ACC112 (cell line): Measurements from ENCODE around the gene OCA2.

ENCODE experiments used
- H2AFZ ChIP-seq: fragments of 200-600 bp; sonication (generic); one replicate; pipeline ENCODE4 v1.6.0; 2017; ENCODE audit warnings: antibody characterized with exemption, low read length; ENCODE audit not compliant: unreplicated experiment
- H3K27ac ChIP-seq: fragments of 200-600 bp; sonication (generic); 2 replicates; pipeline ENCODE4 v1.5.1; 2014; ENCODE audit warnings: low read depth, mild to moderate bottlenecking, antibody characterized with exemption, low read length, moderate library complexity
- H3K27me3 ChIP-seq: fragments of 200-600 bp; sonication (generic); 2 replicates; pipeline ENCODE4 v1.6.1; 2014; ENCODE audit warnings: mild to moderate bottlenecking, antibody characterized with exemption, low read length, moderate library complexity, mixed read lengths; ENCODE audit not compliant: insufficient read depth
- H3K36me3 ChIP-seq: fragments of 200-600 bp; sonication (generic); 2 replicates; pipeline ENCODE4 v1.6.1; 2016; ENCODE audit warnings: mild to moderate bottlenecking, antibody characterized with exemption, low read length, moderate library complexity, mixed read lengths; ENCODE audit not compliant: insufficient read depth
- H3K4me1 ChIP-seq: fragments of 200-600 bp; sonication (generic); one replicate; pipeline ENCODE4 v1.6.1; 2016; ENCODE audit warnings: low read length, mixed read lengths; ENCODE audit not compliant: insufficient read depth, unreplicated experiment, control insufficient read depth
- H3K4me3 ChIP-seq: fragments of 200-600 bp; sonication (generic); 2 replicates; pipeline ENCODE4 v1.5.1; 2014; ENCODE audit warnings: mild to moderate bottlenecking, low read depth, low read length
- H3K79me2 ChIP-seq: fragments of 200-600 bp; sonication (generic); one replicate; pipeline ENCODE4 v1.6.0; 2016; ENCODE audit warnings: low read length; ENCODE audit not compliant: control insufficient read depth, unreplicated experiment, insufficient read depth

The OCA2 gene

GRCh38 chr15:28002136-28002861, 96.8 kb downstream of the OCA2 start:
- no peaks in the 10 kb centered on the region for H3K36me3 ChIP-seq
- H3K4me1 ChIP-seq, result no peaks in the 10 kb centered on the region
- no peak overlapping the region for H3K4me3 ChIP-seq
- no peaks in the 10 kb centered on the region for H3K27me3 ChIP-seq
- no peak overlapping the region for H2AFZ ChIP-seq
- no peaks in the 10 kb centered on the region for H3K79me2 ChIP-seq
- no peak overlapping the region for H3K27ac ChIP-seq

GRCh38 chr15:28001641-28002040, 97.5 kb downstream of the OCA2 start:
- Histone ChIP-seq H3K36me3 (no peaks in the 10 kb centered on the region), H2AFZ (no peak overlapping the region), H3K79me2 (no peaks in the 10 kb centered on the region), H3K27ac (no peak overlapping the region), H3K4me3 (no peak overlapping the region), H3K27me3 (no peaks in the 10 kb centered on the region), H3K4me1 (no peaks in the 10 kb centered on the region)

GRCh38 chr15:27993996-27994780, 104.9 kb downstream of the OCA2 start:
- H3K4me3 ChIP-seq, result no peak overlapping the region
- H3K27me3 ChIP-seq, result no peaks in the 10 kb centered on the region
- no peaks in the 10 kb centered on the region for H3K36me3 ChIP-seq
- H3K27ac ChIP-seq, result no peak overlapping the region
- H3K4me1 ChIP-seq, result no peaks in the 10 kb centered on the region
- no peak overlapping the region for H2AFZ ChIP-seq
- no peaks in the 10 kb centered on the region for H3K79me2 ChIP-seq

- Histone ChIP-seq H3K27ac (no peak overlapping the region), H3K4me3 (no peak overlapping the region)
These were observed 105.6 kb downstream of the OCA2 start for GRCh38 chr15:27993544-27993943.

GRCh38 chr15:27990521-27991515, 108.3 kb downstream of the OCA2 start:
- no peak overlapping the region for H3K4me3 ChIP-seq
- no peaks in the 10 kb centered on the region for H3K4me1 ChIP-seq
- H3K27me3 ChIP-seq, result no peaks in the 10 kb centered on the region
- no peaks in the 10 kb centered on the region for H3K36me3 ChIP-seq
- no peaks in the 10 kb centered on the region for H3K79me2 ChIP-seq
- H3K27ac ChIP-seq, result no peak overlapping the region
- no peak overlapping the region for H2AFZ ChIP-seq

More at GRCh38 chr15:27993544-27993943, 105.6 kb downstream of the OCA2 start:
- Histone ChIP-seq H3K27me3 (no peaks in the 10 kb centered on the region), H3K4me1 (no peaks in the 10 kb centered on the region), H3K79me2 (no peaks in the 10 kb centered on the region), H2AFZ (no peak overlapping the region), H3K36me3 (no peaks in the 10 kb centered on the region)

GRCh38 chr15:27989838-27990237, 109.3 kb downstream of the OCA2 start:
- no peaks in the 10 kb centered on the region for H3K27me3 ChIP-seq
- no peaks in the 10 kb centered on the region for H3K36me3 ChIP-seq
- H2AFZ ChIP-seq, result no peak overlapping the region
- no peaks in the 10 kb centered on the region for H3K79me2 ChIP-seq
- no peak overlapping the region for H3K4me3 ChIP-seq
- no peak overlapping the region for H3K27ac ChIP-seq
- H3K4me1 ChIP-seq, result no peaks in the 10 kb centered on the region

GRCh38 chr15:27989427-27989826, 109.7 kb downstream of the OCA2 start:
- no peaks in the 10 kb centered on the region for H3K79me2 ChIP-seq
- H3K4me1 ChIP-seq, result no peaks in the 10 kb centered on the region
- no peaks in the 10 kb centered on the region for H3K27me3 ChIP-seq
- H2AFZ ChIP-seq, result no peak overlapping the region
- no peak overlapping the region for H3K27ac ChIP-seq
- no peak overlapping the region for H3K4me3 ChIP-seq
- no peaks in the 10 kb centered on the region for H3K36me3 ChIP-seq

- H3K36me3 ChIP-seq, result no peaks in the 10 kb centered on the region
- no peak overlapping the region for H3K27ac ChIP-seq
- H3K79me2 ChIP-seq, result no peaks in the 10 kb centered on the region
- H3K4me1 ChIP-seq, result no peaks in the 10 kb centered on the region
- H3K4me3 ChIP-seq, result no peak overlapping the region
- H2AFZ ChIP-seq, result no peak overlapping the region
- no peaks in the 10 kb centered on the region for H3K27me3 ChIP-seq
These were observed 114.0 kb downstream of the OCA2 start for GRCh38 chr15:27985099-27985498.

- H3K27me3 ChIP-seq, result no peaks in the 10 kb centered on the region
- no peaks in the 10 kb centered on the region for H3K79me2 ChIP-seq
- no peak overlapping the region for H3K4me3 ChIP-seq
- no peak overlapping the region for H3K27ac ChIP-seq
- H2AFZ ChIP-seq, result no peak overlapping the region
- H3K36me3 ChIP-seq, result no peaks in the 10 kb centered on the region
- H3K4me1 ChIP-seq, result no peaks in the 10 kb centered on the region
These were observed 115.6 kb downstream of the OCA2 start for GRCh38 chr15:27983496-27983895.

GRCh38 chr15:27977696-27978095, 121.4 kb downstream of the OCA2 start:
- no peaks in the 10 kb centered on the region for H3K4me1 ChIP-seq

More at GRCh38 chr15:27977696-27978095, 121.4 kb downstream of the OCA2 start:
- Histone ChIP-seq H3K79me2 (no peaks in the 10 kb centered on the region), H3K27ac (no peak overlapping the region), H3K27me3 (no peaks in the 10 kb centered on the region), H3K36me3 (no peaks in the 10 kb centered on the region), H3K4me3 (no peak overlapping the region), H2AFZ (no peak overlapping the region)
